ENCODE measurements around the gene PRRG3. TPM values are rescaled to one million over a fixed set of nuclear protein-coding genes. Genes with fewer than 3 reads are reported as not detected.

The PRRG3 gene
- total RNA-seq: 2.2 and 2.4 TPM in 2 replicates

GRCh38 chrX:151694661-151695582 is at the start of gene PRRG3:
PRRG3 (plus strand) TSS chrX:151695458; CDS start chrX:151698815, 3,357 bp downstream.

GRCh38 chrX:151715752-151716151 is 20.5 kb downstream of the PRRG3 start, which contains the start of gene FATE1:
FATE1 (plus strand) TSS chrX:151716035; CDS start chrX:151716120, 85 bp downstream.

GRCh38 chrX:151734446-151734845 is 39.2 kb downstream of the PRRG3 start, which contains the start of gene CNGA2:
CNGA2 (plus strand) TSS chrX:151734746; CDS start chrX:151738484, 3,738 bp downstream.

Other genes with a start within 250 kb of the PRRG3 start
- gene PASD1, start 131.8 kb upstream of the PRRG3 start, total RNA-seq: not detected in 2 replicates
- gene FATE1, start 20.6 kb downstream of the PRRG3 start, total RNA-seq: not detected in 2 replicates
- gene CNGA2, start 39.3 kb downstream of the PRRG3 start, total RNA-seq: not detected in 2 replicates
- not detected in 2 replicates for gene MAGEA4, start 217.4 kb downstream of the PRRG3 start, total RNA-seq

Data from hair follicle dermal papilla cell (primary cell).